Stimulated activated CD8-positive, alpha-beta memory T cell treated with anti-CD3 and anti-CD28 coated beads, Interleukin-4, amount 100 ng/mL, for 4 hours (primary cell): Measurements from ENCODE around the gene TSPAN9.

Source experiments
- DNase-seq, 2 donors: peaks; one replicate each; pipeline ENCODE4 v3.0.0-alpha.2; 2020; ENCODE audit warnings: low read depth in 2 of 2, low spot score in 1 of 2

Gene TSPAN9

GRCh38 chr12:3076730-3077571 lies at the start of gene TSPAN9:
TSPAN9 (plus strand) TSS chr12:3077379; CDS start chr12:3201194, 123,815 bp downstream.
- DNase-seq = peak; percentile 11 to 39

GRCh38 chr12:3028108-3028507 lies 49.1 kb upstream of the TSPAN9 start:
- no peak for DNase-seq

GRCh38 chr12:3030821-3031429 lies 46.3 kb upstream of the TSPAN9 start:
- no peak for DNase-seq

- no peak for DNase-seq
These were observed 45.0 kb upstream of the TSPAN9 start for GRCh38 chr12:3032161-3032560.

- DNase-seq = no peak
These were observed 44.2 kb upstream of the TSPAN9 start for GRCh38 chr12:3032770-3033538.

- no peak for DNase-seq
These were observed 43.7 kb upstream of the TSPAN9 start for GRCh38 chr12:3033539-3033867.

- no peak for DNase-seq
These were observed 43.0 kb upstream of the TSPAN9 start for GRCh38 chr12:3034067-3034750.

GRCh38 chr12:3035171-3035570 lies 42.0 kb upstream of the TSPAN9 start:
- no peak for DNase-seq

GRCh38 chr12:3035815-3036702 lies 41.1 kb upstream of the TSPAN9 start:
- DNase-seq = no peak

GRCh38 chr12:3036901-3037600 lies 40.1 kb upstream of the TSPAN9 start:
- DNase-seq = no peak

- no peak for DNase-seq
These were observed 39.0 kb upstream of the TSPAN9 start for GRCh38 chr12:3038166-3038565.

GRCh38 chr12:3038926-3039510 lies 38.2 kb upstream of the TSPAN9 start:
- no peak for DNase-seq

GRCh38 chr12:3040026-3040656 lies 37.0 kb upstream of the TSPAN9 start:
- no peak for DNase-seq

GRCh38 chr12:3040663-3041544 lies 36.3 kb upstream of the TSPAN9 start:
- DNase-seq = no peak

GRCh38 chr12:3041558-3042164 lies 35.5 kb upstream of the TSPAN9 start:
- DNase-seq = no peak

GRCh38 chr12:3042394-3042793 lies 34.8 kb upstream of the TSPAN9 start:
- no peak for DNase-seq

GRCh38 chr12:3042826-3043225 lies 34.4 kb upstream of the TSPAN9 start:
- no peak for DNase-seq

GRCh38 chr12:3043406-3043805 lies 33.8 kb upstream of the TSPAN9 start:
- no peak for DNase-seq
